ENCODE results near the gene CRYM.

DNA sequence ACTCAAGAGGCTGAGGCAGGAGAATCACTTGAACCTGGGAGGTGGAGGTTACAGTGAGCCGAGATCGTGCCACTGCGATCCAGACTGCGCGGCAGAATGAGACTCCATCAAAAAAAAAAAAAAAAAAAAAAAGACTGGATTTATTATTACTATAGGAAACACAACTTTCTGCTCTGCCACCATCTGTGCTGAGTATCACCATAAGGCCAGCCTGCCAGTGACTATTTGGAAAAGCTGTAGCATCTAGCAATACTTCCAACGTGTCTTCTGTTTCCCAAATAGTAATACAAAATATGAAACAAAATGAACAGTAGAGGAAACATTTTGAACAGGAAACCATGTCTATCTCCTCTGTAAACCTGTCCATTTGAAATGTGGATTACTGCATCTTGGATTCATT lies 43.6 kb upstream of the CRYM start:
- no peak for TF ChIP-seq EZH2 (IDR thresholded peaks at IDR 0.05; ENCODE audit: low read length, missing control alignments)
- TF ChIP-seq, protein P1, sequence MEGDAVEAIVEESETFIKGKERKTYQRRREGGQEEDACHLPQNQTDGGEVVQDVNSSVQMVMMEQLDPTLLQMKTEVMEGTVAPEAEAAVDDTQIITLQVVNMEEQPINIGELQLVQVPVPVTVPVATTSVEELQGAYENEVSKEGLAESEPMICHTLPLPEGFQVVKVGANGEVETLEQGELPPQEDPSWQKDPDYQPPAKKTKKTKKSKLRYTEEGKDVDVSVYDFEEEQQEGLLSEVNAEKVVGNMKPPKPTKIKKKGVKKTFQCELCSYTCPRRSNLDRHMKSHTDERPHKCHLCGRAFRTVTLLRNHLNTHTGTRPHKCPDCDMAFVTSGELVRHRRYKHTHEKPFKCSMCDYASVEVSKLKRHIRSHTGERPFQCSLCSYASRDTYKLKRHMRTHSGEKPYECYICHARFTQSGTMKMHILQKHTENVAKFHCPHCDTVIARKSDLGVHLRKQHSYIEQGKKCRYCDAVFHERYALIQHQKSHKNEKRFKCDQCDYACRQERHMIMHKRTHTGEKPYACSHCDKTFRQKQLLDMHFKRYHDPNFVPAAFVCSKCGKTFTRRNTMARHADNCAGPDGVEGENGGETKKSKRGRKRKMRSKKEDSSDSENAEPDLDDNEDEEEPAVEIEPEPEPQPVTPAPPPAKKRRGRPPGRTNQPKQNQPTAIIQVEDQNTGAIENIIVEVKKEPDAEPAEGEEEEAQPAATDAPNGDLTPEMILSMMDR (conservative IDR thresholded peaks at IDR 0.05 in 1 of 2, IDR thresholded peaks at IDR 0.05 in 1 of 2; ENCODE audit: low read depth in 1 of 2, low read length in 2 of 2), result no peak
